Measurements from ENCODE around the gene ERMP1.
A peak's percentile ranks its signal among the peaks of the same experiment; 100 is the strongest.

Gene ERMP1

DNA sequence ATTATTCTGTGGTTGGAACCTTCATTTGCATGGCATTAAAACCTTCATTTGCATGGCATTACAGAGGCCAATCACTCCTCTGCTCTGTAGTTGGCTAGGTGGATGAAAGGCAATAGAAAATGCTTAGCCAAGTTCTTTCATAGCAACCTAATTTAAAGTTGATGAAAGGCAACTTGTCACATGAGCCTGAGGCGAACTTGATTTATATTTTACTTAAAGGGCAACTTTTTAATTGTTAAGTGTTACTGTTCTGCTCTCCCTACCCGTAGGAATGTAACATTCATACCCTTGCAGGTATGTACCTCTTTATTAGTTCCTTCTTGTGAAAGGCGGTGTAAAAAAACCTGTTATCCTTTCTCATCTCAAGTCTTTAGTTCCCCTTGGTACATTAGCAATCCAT is 7.9 kb upstream of the ERMP1 start:
- no peak for DNase-seq (ENCODE audit: low read depth in 2 of 2)
- no peak overlapping the region for H3K4me3 ChIP-seq (replicated peaks in 1 of 2; ENCODE audit: low read depth in 2 of 2, low read length in 2 of 2)
- TF ChIP-seq, protein P1, sequence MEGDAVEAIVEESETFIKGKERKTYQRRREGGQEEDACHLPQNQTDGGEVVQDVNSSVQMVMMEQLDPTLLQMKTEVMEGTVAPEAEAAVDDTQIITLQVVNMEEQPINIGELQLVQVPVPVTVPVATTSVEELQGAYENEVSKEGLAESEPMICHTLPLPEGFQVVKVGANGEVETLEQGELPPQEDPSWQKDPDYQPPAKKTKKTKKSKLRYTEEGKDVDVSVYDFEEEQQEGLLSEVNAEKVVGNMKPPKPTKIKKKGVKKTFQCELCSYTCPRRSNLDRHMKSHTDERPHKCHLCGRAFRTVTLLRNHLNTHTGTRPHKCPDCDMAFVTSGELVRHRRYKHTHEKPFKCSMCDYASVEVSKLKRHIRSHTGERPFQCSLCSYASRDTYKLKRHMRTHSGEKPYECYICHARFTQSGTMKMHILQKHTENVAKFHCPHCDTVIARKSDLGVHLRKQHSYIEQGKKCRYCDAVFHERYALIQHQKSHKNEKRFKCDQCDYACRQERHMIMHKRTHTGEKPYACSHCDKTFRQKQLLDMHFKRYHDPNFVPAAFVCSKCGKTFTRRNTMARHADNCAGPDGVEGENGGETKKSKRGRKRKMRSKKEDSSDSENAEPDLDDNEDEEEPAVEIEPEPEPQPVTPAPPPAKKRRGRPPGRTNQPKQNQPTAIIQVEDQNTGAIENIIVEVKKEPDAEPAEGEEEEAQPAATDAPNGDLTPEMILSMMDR (IDR thresholded peaks at IDR 0.05; ENCODE audit: low read depth, low read length), result no peak

DNA sequence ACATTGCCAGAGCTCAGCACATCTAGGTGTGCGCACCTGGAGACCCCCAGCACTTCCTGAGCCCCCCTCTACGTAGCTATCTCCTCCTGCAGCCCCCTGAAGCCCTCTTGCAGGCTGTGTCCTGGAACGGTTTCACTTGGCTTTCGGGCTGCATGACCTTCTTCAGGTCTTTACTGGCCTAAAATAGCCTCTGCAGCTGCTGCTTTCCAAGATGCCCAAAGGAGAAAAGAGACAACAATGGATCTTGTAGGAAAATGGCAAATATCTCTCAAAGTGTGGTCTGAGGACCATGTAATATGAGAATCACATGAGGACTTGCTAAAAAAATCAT is 6.6 kb upstream of the ERMP1 start:
- TF ChIP-seq, protein P1 (IDR thresholded peaks at IDR 0.05; ENCODE audit: low read depth, low read length), result no peak
- DNase-seq (ENCODE audit: low read depth in 2 of 2), result no peak
- no peak overlapping the region for H3K4me3 ChIP-seq (replicated peaks in 1 of 2; ENCODE audit: low read depth in 2 of 2, low read length in 2 of 2)

DNA sequence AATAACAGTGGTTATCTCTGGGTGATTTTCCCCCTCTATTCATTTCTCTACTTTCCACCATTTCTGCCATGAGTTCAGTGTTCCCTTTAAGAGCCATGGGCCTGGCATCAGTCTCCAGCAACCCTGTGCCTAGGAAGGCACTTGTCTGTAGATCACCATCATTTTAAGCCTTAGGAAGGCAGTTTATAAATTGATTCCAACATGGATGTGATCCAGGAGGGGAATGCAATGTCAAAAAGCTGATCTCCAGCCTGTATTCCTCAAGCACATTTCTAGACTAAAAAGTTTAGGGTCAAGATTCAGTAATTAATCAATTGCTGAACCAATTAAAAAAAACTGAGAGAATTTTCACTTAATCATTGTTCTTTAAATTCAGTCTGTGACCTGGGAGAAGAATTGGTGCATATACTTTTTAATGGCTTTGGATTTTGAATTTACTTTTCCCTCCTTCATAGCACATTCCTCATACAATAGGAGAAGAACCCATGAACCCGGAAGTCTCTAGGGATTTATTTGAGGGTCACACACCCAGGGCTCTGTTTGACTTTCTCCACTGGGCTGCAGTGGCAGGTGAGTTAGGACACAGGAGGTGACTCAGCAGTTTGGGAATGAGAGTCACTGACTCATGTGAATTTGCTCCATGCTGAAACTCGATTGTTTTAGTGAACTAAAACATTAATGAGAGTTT is 6.1 kb upstream of the ERMP1 start:
- H3K4me3 ChIP-seq (replicated peaks in 1 of 2; ENCODE audit: low read depth in 2 of 2, low read length in 2 of 2), result no peak overlapping the region
- TF ChIP-seq, protein P1 (IDR thresholded peaks at IDR 0.05; ENCODE audit: low read depth, low read length), result no peak
- peak; percentile 37 to 84 for DNase-seq (ENCODE audit: low read depth in 2 of 2)

DNA sequence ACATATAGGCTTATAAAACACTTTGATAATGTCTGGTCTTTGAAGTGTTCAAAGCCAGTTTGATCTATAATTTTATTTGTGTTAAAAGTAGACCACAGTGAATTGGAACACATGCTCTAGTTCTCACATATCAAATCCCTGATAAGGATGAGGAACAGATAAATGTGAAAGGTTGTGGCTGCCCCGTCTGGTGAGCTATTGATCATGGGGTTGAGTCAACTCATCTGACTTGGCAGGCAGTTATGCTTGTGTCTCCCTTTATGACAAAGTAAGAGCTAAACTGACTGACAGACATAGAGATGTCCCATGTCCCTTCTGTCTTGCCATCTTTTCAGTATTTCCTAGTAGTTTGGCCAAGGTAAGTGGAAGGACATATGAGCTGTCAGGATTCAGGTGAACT is 2.9 kb upstream of the ERMP1 start:
- TF ChIP-seq, protein P1 (IDR thresholded peaks at IDR 0.05; ENCODE audit: low read depth, low read length), result no peak
- DNase-seq (ENCODE audit: low read depth in 2 of 2), result no peak
- H3K4me3 ChIP-seq (replicated peaks in 1 of 2; ENCODE audit: low read depth in 2 of 2, low read length in 2 of 2), result no peak overlapping the region

DNA sequence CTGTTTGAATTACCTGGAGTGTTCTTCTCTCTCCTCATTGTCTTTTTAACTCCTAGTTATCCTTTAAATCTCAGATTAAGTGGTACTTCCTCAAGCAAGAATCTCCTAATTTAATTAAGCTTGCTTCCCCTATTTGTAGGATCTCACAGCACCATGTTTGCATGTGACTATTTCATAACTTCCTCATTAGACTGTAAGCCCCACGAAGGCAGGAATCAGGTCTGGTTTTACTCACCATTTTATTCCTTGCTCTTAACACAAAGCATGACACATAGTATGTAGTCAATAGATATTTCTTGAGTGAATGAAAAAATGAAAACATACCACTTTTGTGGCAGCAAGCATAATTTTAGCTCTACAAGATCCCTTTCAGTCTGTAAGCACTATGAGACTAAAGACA is 1.3 kb upstream of the ERMP1 start:
- H3K4me3 ChIP-seq (replicated peaks in 1 of 2; ENCODE audit: low read depth in 2 of 2, low read length in 2 of 2), result no peak overlapping the region
- DNase-seq (ENCODE audit: low read depth in 2 of 2), result no peak
- TF ChIP-seq, protein P1 (IDR thresholded peaks at IDR 0.05; ENCODE audit: low read depth, low read length), result no peak

DNA sequence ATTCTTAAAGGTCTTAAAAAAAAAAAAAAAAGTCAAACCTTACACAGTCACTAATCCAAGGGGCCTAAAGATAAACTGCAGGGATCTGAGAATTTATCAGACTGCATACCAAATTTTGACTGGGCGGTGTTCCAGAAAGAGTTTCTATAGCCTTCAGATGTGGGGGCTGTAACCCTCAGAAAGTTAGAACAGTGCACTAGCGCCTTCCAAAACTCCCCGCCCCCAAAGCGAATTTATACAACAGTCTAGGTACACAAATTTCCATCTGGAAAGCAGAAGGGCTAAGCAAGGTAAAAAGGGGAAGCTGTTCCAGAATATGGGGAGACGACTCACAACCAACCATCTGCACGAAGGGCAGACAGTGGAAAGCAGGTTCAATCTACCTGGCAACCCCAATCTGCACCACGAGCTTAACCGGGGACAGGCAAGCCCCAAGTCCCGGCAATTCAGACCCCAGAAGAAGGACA is 813 bp downstream of the ERMP1 start:
- TF ChIP-seq, protein P1 (IDR thresholded peaks at IDR 0.05; ENCODE audit: low read depth, low read length), result no peak
- peak overlapping the region; percentile 66 to 83 for H3K4me3 ChIP-seq (replicated peaks in 1 of 2; ENCODE audit: low read depth in 2 of 2, low read length in 2 of 2)
- no peak for DNase-seq (ENCODE audit: low read depth in 2 of 2)
